Measurements from ENCODE around the gene LIN37.

Gene LIN37

GRCh38 chr19:35753634-35754369, 5.4 kb downstream of the LIN37 start:
- Histone ChIP-seq H3K36me3 (ENCODE audit: insufficient read depth) (no peaks in the 10 kb centered on the region), H3K27ac (no peak overlapping the region), H3K4me2 (no peak overlapping the region), H3K79me2 (ENCODE audit: insufficient read depth, low read depth) (peaks cover 8% of the 10 kb centered on the region; the same call in 1 of the 2 replicates), H2AFZ (ENCODE audit: low read depth) (no peak overlapping the region), H3K9ac (no peak overlapping the region), H4K20me1 (ENCODE audit: insufficient read depth) (no peaks in the 10 kb centered on the region), H3K27me3 (ENCODE audit: insufficient read depth, low read depth) (no peaks in the 10 kb centered on the region), H3K4me3 (IDR thresholded peaks at IDR 0.05; ENCODE audit: insufficient read depth, low read depth, low read length) (no peak overlapping the region), H3K4me1 (ENCODE audit: low read depth, poor library complexity, severe bottlenecking) (peaks cover 16% of the 10 kb centered on the region)
- TF ChIP-seq, protein P1, sequence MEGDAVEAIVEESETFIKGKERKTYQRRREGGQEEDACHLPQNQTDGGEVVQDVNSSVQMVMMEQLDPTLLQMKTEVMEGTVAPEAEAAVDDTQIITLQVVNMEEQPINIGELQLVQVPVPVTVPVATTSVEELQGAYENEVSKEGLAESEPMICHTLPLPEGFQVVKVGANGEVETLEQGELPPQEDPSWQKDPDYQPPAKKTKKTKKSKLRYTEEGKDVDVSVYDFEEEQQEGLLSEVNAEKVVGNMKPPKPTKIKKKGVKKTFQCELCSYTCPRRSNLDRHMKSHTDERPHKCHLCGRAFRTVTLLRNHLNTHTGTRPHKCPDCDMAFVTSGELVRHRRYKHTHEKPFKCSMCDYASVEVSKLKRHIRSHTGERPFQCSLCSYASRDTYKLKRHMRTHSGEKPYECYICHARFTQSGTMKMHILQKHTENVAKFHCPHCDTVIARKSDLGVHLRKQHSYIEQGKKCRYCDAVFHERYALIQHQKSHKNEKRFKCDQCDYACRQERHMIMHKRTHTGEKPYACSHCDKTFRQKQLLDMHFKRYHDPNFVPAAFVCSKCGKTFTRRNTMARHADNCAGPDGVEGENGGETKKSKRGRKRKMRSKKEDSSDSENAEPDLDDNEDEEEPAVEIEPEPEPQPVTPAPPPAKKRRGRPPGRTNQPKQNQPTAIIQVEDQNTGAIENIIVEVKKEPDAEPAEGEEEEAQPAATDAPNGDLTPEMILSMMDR (conservative IDR thresholded peaks at IDR 0.05; ENCODE audit: low read depth, low read length), result no peak

GRCh38 chr19:35754370-35755130, 6.2 kb downstream of the LIN37 start:
- H3K9ac ChIP-seq, result no peak overlapping the region
- peaks cover 16% of the 10 kb centered on the region for H3K4me1 ChIP-seq (ENCODE audit: low read depth, poor library complexity, severe bottlenecking)
- H3K27me3 ChIP-seq (ENCODE audit: insufficient read depth, low read depth), result no peaks in the 10 kb centered on the region
- H3K36me3 ChIP-seq (ENCODE audit: insufficient read depth), result no peaks in the 10 kb centered on the region
- H2AFZ ChIP-seq (ENCODE audit: low read depth), result no peak overlapping the region
- no peak overlapping the region for H3K4me2 ChIP-seq
- no peak overlapping the region for H3K27ac ChIP-seq
- TF ChIP-seq, protein P1 (conservative IDR thresholded peaks at IDR 0.05; ENCODE audit: low read depth, low read length), result no peak
- H4K20me1 ChIP-seq (ENCODE audit: insufficient read depth), result no peaks in the 10 kb centered on the region
- peaks cover 11% of the 10 kb centered on the region; the same call in 1 of the 2 replicates for H3K79me2 ChIP-seq (ENCODE audit: insufficient read depth, low read depth)
- no peak overlapping the region for H3K4me3 ChIP-seq (IDR thresholded peaks at IDR 0.05; ENCODE audit: insufficient read depth, low read depth, low read length)

DNA sequence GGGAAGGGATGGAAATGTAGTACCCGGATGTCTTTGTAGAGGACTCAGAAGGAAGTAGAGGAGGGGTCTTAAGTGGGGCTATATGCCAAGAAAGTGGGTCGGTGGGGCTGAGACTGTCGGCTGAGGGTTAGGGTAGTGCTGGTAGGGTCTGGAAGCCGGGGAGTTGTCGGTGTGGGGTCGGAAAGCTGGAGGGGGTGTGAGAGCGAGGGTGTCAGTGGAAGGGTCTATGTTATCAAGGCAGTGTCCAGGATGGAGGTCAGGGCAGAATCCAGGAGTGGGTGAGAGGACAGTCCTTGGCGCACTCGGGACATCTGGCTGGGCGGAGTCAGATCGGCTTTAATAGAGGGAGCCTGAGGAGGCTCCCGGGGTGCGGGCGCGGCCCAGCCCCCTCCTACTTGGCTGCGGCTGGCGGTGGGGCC, 6.8 kb downstream of the LIN37 start:
- Histone ChIP-seq H3K4me3 (IDR thresholded peaks at IDR 0.05; ENCODE audit: insufficient read depth, low read depth, low read length) (no peak overlapping the region), H3K27ac (no peak overlapping the region), H3K36me3 (ENCODE audit: insufficient read depth) (no peaks in the 10 kb centered on the region), H3K27me3 (ENCODE audit: insufficient read depth, low read depth) (no peaks in the 10 kb centered on the region), H4K20me1 (ENCODE audit: insufficient read depth) (no peaks in the 10 kb centered on the region), H2AFZ (ENCODE audit: low read depth) (no peak overlapping the region), H3K4me1 (ENCODE audit: low read depth, poor library complexity, severe bottlenecking) (peaks cover 16% of the 10 kb centered on the region), H3K79me2 (ENCODE audit: insufficient read depth, low read depth) (peaks cover 12% of the 10 kb centered on the region; the same call in 1 of the 2 replicates), H3K9ac (no peak overlapping the region), H3K4me2 (no peak overlapping the region)
- TF ChIP-seq, protein P1 (conservative IDR thresholded peaks at IDR 0.05; ENCODE audit: low read depth, low read length), result no peak

DNA sequence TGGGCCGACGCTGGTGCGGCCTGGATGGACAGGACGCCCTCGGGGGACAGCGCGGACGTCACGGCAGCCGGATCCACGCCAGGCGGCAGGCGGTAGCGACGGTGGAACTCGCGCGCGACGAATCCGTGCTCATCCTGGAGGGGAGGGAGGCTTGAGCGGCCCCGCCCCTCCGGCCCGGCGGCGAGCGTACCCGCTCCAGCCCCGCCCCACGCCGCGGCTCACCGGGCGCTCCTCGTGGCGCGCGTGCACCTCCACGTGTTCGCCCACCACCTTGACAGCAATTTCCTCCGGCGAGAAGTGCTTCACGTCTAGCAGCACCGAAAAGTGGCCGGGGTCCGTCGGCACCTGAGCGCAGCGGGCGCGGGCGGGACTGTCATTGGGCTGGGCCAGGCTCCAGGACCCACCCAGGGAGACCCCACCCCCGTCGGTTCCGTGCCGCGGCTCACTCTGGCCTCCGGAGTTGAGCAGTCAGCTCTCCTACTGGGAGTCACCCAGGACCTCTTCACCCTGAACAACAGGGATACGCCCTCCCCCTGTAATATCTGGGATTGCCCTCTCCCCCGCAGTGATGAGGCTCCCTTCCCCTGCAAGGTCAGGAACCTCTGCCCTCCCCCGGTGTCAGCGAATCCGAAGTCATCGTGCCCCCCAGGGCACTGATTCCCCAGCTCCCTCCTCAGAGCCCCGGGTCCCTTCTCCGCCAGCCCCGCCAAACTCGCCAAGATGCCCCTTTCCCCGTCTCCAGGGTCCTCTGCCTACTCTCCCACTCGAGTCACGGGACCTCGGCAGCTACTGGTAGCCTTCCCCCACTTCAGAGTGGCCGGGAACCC, 7.4 kb downstream of the LIN37 start:
- H4K20me1 ChIP-seq (ENCODE audit: insufficient read depth), result no peaks in the 10 kb centered on the region
- peaks cover 16% of the 10 kb centered on the region for H3K4me1 ChIP-seq (ENCODE audit: low read depth, poor library complexity, severe bottlenecking)
- H3K4me3 ChIP-seq (IDR thresholded peaks at IDR 0.05; ENCODE audit: insufficient read depth, low read depth, low read length), result no peak overlapping the region
- peaks cover 12% of the 10 kb centered on the region; the same call in 1 of the 2 replicates for H3K79me2 ChIP-seq (ENCODE audit: insufficient read depth, low read depth)
- H3K9ac ChIP-seq, result no peak overlapping the region
- no peak overlapping the region for H3K4me2 ChIP-seq
- H3K36me3 ChIP-seq (ENCODE audit: insufficient read depth), result no peaks in the 10 kb centered on the region
- H2AFZ ChIP-seq (ENCODE audit: low read depth), result no peak overlapping the region
- no peak overlapping the region for H3K27ac ChIP-seq
- H3K27me3 ChIP-seq (ENCODE audit: insufficient read depth, low read depth), result no peaks in the 10 kb centered on the region
- TF ChIP-seq, protein P1 (conservative IDR thresholded peaks at IDR 0.05; ENCODE audit: low read depth, low read length), result no peak

Measured in KMS-11 (cell line).